Osteocyte (in vitro differentiated cells): Measurements from ENCODE around the gene NTN4. TPM values are rescaled to one million over a fixed set of nuclear protein-coding genes. Genes with fewer than 3 reads are reported as not detected.
"Not testable (repeated sequence)": the region's sequence is repeated elsewhere in the genome, so short reads cannot be mapped to it uniquely, and the experiment has no call there.

ENCODE experiments used
- DNase-seq: peaks from one replicate; pipeline ENCODE4 v3.0.0; 2021; ENCODE audit warnings: mixed read lengths; ENCODE audit not compliant: unreplicated experiment; ENCODE audit errors: extremely low spot score
- H3K27ac Mint-ChIP-seq: one replicate; pipeline ENCODE4 v1.8.0; 2021; ENCODE audit warnings: mild to moderate bottlenecking, mixed read lengths; ENCODE audit not compliant: unreplicated experiment
- H3K27me3 Mint-ChIP-seq: one replicate; pipeline ENCODE4 v1.8.0; 2021; ENCODE audit warnings: mixed read lengths; ENCODE audit not compliant: unreplicated experiment
- H3K36me3 Mint-ChIP-seq: one replicate; pipeline ENCODE4 v1.8.0; 2021; ENCODE audit warnings: mixed read lengths; ENCODE audit not compliant: unreplicated experiment
- H3K4me1 Mint-ChIP-seq: one replicate; pipeline ENCODE4 v1.8.0; 2021; ENCODE audit warnings: mixed read lengths; ENCODE audit not compliant: unreplicated experiment
- H3K4me3 Mint-ChIP-seq: one replicate; pipeline ENCODE4 v1.8.0; 2021; ENCODE audit warnings: mild to moderate bottlenecking, moderate library complexity, mixed read lengths; ENCODE audit not compliant: unreplicated experiment
- H3K9me3 Mint-ChIP-seq: one replicate; pipeline ENCODE4 v1.8.0; 2021; ENCODE audit warnings: mixed read lengths; ENCODE audit not compliant: unreplicated experiment
- CTCF ChIP-seq: fragments of 200-600 bp; sonication (generic); IDR thresholded peaks from 2 replicates; pipeline ENCODE4 v1.5.0; 2021; ENCODE audit warnings: antibody characterized with exemption, mild to moderate bottlenecking, moderate library complexity
- total RNA-seq: library from RNA; stranded (reverse); gene quantifications from 2 replicates; pipeline ENCODE4 v1.2.1, GENCODE V29; 2021

Gene NTN4
- total RNA-seq, 1 donor from 2014 or later, result 654 TPM

GRCh38 chr12:95739561-95740313, 50.8 kb downstream of the NTN4 start:
- Mint-ChIP-seq H3K4me3 (no peak overlapping the region), H3K27me3 (no peaks in the 10 kb centered on the region), H3K9me3 (peaks cover under 1% of the 10 kb centered on the region), H3K4me1 (peaks cover 69% of the 10 kb centered on the region), H3K27ac (peak overlapping the region; percentile 93), H3K36me3 (peaks cover 71% of the 10 kb centered on the region)
- no peak for DNase-seq
- TF ChIP-seq CTCF, result no peak

GRCh38 chr12:95738024-95738611, 52.4 kb downstream of the NTN4 start:
- DNase-seq, result no peak
- H3K4me3 Mint-ChIP-seq, result no peak overlapping the region
- peaks cover 66% of the 10 kb centered on the region for H3K4me1 Mint-ChIP-seq
- H3K9me3 Mint-ChIP-seq, result no peaks in the 10 kb centered on the region
- peak overlapping the region; percentile 93 for H3K27ac Mint-ChIP-seq
- no peaks in the 10 kb centered on the region for H3K27me3 Mint-ChIP-seq
- H3K36me3 Mint-ChIP-seq, result peaks cover 66% of the 10 kb centered on the region
- TF ChIP-seq CTCF, result no peak

GRCh38 chr12:95736631-95737030, 53.9 kb downstream of the NTN4 start:
- no peak for TF ChIP-seq CTCF
- Mint-ChIP-seq H3K9me3 (no peaks in the 10 kb centered on the region), H3K4me1 (peaks cover 64% of the 10 kb centered on the region), H3K27ac (peak overlapping the region; percentile 93), H3K27me3 (no peaks in the 10 kb centered on the region), H3K4me3 (no peak overlapping the region), H3K36me3 (peaks cover 72% of the 10 kb centered on the region)
- DNase-seq, result no peak

GRCh38 chr12:95735728-95736127, 54.8 kb downstream of the NTN4 start:
- Mint-ChIP-seq H3K4me1 (peaks cover 62% of the 10 kb centered on the region), H3K36me3 (peaks cover 77% of the 10 kb centered on the region), H3K27ac (peak overlapping the region; percentile 93)
- not testable (repeated sequence) for H3K9me3 Mint-ChIP-seq, H3K4me3 Mint-ChIP-seq, H3K27me3 Mint-ChIP-seq, DNase-seq

- H3K4me1 Mint-ChIP-seq, result peaks cover 50% of the 10 kb centered on the region
- TF ChIP-seq CTCF, result no peak
- peaks cover 72% of the 10 kb centered on the region for H3K36me3 Mint-ChIP-seq
- H3K27me3 Mint-ChIP-seq, result no peaks in the 10 kb centered on the region
- H3K4me3 Mint-ChIP-seq, result no peak overlapping the region
- peak overlapping the region; percentile 80 for H3K27ac Mint-ChIP-seq
- no peak for DNase-seq
- H3K9me3 Mint-ChIP-seq, result no peaks in the 10 kb centered on the region
These were observed 57.3 kb downstream of the NTN4 start for GRCh38 chr12:95733141-95733825.
